HK-2 (cell line): ENCODE data around the gene PLA2G2D.

Source experiments
- DNase-seq: peaks from one replicate; pipeline ENCODE4 v3.0.0-alpha.2; 2018; ENCODE audit not compliant: unreplicated experiment

Gene PLA2G2D

DNA sequence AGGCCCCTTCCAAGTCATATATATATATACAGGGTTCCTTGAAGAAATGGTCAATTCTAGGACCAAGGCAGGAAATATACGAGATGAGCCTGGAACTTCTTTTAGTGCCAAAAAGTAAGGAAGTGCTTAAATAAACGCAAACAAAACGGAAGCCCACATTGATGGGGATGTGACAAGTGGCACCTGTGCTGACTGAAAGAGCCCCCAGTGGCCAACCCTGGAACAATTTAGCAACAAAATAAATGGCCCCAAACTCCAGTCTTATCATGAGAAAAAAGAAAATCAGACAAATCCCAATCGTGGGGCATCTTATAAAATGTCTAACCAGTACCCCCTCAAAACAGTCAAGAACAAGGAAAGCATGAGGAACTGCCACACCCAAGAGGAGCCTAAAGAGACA lies 31.7 kb downstream of the PLA2G2D start:
- no peak for DNase-seq

DNA sequence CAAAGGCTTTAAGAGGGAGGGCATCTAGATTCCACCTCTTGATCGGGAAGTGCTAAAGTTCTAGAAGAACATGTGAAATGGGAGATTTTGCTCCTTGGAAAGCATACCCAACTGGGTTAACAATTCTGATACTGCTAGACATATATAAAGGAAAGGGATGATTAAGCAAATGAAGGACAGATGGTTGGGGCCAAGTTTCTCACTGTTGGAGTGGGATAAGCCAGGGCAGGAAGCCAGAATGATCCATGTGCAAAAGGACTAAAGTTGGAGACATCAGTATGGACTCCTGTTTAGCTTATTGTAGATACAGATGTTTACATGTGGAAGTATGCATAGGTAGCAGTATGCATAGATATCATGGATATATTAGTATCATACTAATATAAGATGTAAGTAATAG lies 32.5 kb downstream of the PLA2G2D start:
- no peak for DNase-seq

DNA sequence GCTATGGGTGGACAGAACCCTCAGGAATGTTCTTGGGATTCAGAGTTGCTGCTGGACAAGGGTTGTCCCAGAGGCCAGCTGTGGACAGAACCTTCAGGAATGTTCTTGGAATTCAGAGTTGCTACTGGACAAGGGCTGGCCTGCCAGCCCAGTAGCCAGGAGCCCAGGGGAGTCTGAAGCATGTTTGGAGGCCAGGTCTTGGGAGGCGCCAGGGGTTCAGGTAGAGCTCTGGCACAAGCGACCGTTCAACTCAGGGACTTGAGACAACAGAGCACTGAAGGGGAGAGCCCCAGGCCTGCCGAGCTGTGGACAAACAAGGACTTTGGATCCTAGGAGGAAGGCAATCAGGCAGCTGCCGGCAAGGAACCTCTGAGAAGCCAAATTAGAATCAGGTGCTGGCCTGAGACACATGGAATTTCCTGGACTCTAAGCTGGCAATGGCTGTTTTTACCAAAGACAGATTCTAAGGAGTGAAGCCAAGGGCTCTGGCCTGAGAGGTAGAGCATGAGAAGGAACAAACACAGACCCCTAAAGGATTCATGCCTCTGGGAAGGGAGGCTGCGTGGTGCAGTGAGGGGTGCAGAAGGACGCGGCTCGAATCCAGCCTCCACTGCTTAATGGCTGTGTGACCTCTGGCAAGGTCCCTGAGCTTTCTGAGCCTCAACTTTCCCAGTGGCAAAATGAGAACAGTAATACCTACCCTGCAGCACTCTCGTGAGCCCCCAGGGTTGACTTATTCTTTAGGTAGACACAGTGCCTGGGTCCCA lies 36.0 kb downstream of the PLA2G2D start:
- DNase-seq: no peak

DNA sequence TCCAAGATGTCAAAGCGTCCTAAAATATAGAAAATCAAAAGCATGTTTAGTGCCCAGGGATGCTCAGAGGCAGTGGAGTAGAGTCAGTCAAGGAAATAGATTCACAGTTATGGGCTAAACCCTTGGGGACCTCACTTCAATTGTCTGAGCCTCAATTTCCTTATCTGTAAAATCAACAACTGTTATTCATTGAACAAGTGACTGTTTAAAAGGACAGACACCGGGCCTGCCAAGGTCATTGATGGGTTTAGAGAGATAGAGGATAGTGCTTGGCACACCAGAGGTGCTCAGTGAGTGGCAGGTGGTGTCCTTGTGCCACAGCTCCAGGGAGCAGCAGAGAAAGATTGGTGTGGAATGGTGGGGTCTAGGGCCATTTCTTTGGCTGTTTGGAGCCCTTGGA lies 36.6 kb downstream of the PLA2G2D start:
- DNase-seq: no peak

DNA sequence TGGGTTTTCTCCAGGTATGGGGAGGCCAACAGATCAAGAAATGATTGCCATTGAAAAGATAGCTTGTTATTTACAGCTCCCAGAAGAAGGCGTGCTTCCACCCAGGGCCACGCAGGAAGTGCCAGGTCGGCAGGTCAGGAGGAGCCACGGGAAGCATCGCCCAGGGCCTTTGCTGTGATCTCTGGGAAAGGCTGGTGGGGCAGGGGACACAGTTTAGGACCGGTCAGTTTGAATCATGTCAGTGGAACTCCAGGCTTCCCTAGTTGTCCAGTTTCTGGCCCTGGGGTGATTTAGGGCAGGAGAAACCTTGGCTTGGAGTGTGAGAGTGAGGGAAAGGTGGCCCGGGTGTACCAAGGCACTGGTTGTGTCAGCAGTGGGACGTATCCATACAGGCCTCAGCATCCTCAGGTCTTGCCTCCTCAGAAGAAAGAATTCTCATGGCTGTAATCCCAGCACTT lies 38.0 kb downstream of the PLA2G2D start:
- DNase-seq: no peak

DNA sequence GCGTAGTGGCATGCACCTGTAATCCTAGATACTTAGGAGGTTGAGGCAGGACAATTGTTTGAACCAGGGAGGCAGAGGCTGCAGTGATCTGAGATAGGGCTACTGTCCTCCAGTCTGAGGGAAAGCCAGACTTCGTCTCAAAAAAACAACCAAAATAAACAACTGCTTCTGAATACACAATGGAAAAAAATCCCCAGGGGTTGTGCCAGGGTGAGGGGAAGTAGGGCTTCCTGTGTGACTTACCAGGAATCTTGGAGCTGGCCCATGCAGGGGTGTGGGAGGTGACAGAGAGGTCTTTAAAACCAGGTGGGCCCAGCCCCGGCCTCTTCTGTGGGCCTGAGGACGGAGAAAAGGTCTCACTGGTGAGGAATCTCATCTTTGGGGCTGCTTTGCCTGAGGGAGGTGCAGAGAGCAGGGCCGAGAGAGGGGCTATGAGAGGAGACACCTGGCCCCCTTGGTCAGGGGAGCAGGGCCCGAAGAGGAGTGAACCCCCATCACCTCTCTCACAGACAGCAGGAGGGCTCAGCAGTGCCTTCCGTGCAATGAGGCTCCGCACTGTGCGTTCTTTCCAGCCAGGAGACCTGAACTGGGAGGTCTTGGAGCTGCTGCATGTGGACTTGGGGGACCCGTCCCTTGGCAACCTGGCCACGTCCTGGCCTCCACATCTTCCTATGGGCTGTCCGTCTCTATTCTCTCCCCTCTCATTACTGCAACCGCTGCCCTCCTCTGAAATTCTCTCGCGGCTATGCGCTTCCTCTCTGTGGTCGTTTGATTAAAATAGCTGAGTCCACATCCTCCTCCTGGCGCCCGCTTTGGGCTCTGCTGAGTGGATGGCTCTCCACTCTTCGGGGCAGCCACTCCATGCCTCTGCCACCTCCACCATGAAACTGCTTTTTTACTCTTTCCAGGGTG lies 38.6 kb downstream of the PLA2G2D start:
- DNase-seq: no peak

DNA sequence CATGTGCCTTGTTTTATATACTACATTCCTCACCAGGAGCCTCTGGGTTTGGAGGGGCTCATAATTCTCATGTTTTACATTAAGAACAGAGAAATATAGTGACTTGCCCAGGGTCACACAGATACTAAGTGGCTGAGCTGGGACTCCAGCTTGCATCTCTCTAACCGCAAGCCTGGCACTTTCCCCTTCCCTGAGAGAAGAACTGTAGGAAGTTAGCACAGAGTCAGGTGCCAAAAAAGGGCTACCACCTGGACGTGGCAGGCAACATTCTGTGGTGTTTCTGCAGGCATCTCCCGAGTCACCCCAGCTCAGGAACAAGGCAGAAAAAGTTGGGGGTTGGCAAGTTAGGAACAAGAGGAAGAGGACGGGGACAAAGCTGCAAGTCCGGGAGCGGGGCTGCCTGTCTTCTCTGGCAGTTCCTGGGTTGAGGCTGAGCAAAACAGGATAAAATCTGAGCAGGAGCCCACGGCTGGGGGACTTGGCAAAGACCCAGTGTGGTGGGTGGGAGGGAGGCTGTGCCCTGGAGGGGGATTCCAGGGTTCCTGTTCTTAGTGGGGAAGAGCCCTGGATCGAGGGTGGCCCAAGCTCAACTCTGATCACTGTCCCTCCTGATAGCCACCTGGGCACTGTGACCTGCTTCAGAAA lies 39.6 kb downstream of the PLA2G2D start:
- no peak for DNase-seq

DNA sequence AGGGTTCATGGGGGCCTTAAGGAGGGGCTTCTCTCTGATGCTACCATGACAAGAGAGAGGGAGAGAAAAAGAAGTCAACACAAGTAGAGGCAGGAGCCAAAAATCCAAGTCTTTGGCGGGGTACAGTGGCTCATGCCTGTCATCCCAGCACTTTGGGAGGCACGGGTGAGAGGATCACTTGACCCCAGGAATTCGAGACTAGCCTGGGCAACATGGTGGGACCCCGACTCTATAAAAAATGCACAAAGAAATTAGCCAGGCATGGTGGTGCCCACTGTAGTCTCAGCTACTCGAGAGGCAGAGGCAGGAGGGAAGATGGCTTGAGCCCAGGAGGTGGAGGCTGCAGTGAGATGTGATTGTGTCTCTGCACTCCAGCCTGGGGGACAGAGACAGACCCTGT lies 40.6 kb downstream of the PLA2G2D start:
- no peak for DNase-seq

DNA sequence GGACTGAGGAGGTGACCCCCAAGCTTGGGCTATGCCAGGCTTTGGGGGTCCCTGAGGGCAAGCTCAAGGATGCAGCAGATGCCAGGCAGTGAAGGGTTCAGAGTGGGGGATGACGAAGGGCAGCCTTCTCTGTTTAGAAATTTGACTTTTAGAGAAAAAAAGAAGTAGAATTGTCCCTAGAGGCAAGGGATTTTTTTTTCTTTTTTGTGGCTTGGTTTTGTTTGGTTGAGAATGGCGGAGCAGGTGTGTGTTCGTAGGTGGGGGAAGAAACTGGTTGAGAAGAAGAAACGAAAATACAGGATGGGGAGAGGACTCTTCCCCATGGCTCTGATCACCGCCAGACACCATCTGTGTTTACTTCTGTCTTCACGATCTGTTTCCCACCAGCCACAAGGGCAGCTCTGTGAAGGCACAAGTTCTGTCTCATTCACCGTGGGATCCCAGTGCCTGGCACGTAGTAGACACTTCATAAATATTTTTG lies 41.1 kb downstream of the PLA2G2D start:
- DNase-seq: no peak

DNA sequence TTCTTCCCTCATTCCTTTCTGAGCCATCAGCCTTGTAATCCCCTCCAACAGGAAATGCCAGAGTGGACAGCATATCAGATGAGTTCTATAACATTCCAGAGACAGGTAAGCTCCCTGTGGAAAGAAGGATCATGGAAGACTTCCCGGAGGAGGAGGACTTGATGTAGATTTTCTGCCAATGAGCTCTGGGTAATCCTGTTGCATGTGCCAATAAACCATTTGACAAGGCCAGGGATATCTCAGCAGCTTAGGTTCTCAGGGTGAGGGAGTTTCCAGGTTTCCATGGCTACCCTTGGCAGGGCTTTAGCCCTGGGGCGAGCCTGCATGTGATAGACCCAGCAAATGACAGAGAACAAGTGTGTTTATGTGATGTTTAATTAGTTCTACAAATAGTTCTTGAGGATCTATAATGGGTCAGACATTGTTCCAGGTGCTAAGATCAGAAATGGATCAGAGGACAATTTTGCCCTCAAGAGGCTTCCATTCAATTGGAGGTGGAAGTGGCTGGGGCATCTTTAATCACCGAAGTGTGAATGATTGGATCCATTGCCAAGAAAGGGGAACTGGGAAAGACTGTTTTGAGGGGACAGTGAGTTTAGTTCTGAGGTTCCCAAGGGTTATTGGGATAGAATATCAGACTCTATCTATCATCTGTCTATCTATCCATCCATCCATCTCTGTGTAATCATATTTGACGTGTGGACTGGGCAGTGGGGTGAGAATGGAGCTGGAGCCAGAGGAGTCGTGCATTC lies 42.5 kb downstream of the PLA2G2D start:
- no peak for DNase-seq

DNA sequence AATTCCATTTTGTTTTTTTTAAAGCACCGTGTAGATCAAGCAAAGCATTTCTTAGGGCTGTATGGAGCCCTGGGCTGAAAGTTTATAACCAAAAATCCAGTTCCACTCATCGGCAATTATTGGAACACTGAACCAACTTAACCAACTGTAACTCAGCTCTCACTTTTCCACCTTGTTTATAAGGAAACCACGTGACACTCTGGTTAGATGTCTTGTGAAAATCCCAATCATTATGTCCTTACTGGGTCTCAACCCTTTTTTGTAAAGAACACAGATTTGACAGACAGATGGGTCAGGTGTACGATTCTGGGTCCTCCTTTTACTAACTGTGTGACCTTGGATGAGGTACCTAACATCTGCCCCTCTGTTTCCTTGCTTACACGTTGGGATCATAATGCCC lies 43.1 kb downstream of the PLA2G2D start:
- no peak for DNase-seq

DNA sequence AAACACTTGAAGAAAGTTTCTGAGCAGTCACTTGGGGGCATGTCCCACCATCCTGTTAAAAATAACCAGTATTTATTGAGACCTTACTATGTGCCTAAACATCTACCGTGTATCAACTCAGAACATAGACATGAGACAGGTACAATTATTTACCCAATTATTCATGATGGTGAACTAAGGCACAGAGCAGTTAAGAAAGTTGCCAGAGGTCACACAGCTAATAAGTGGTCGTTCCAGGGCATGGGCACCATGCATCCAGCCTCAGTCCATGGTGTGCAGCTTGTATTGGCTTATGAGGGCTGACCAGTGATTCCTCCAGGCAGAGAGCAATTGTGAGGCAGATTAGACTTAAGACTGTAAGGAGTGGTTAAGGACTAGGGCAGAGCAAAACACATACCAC lies 44.0 kb downstream of the PLA2G2D start:
- DNase-seq: no peak

DNA sequence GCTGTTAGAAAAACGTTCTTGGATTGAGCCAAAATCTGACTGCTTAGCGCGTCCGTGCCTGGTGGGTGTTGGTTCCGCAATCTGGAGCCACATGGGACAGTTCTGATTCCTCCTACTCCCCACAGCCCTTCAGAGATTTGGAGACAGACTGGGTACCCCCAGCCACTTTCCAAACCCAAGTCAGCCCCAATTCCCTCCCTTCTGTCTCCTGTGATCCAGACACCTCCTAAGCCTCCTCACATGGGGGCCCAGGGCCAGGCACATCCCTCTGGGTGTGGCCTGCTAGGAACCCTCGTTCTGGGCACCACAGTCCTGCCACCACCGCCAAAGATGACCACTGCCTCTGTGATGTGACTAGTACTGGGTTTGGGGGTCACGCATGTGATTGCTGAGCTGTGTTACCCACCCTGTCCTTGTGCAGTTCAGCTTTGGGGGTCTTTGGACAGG lies 44.6 kb downstream of the PLA2G2D start:
- DNase-seq: no peak

DNA sequence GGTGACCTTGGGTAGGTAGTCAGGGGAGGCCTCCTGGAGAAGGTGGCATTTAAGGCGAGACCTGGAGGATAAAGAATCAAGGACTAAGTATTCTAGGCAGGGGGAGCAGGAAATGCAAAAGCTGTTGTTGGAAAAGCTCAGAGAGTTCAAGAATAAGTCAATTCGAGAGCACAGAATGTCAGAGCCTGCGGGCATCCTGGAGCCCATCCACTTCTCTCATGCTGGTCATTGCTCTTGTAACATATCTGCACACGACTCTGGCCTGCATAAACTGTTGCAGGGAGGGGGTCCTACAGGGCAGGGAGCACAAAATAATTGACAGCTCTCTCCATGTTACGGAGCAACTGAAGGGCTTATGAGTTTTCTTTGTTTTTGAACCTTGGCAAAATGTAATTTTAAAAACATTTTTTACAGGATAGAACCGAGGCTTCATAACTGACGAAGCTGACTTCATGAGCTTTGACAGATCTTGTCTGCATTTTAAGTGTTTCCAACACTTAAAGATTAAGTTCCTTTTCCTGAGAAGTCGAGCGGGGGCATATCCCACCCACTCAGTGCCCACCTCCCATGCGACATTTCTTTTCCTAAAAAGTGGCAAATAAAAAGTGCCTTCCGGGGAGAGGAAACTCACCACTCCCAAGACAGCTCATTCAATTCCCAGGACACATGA lies 45.1 kb downstream of the PLA2G2D start:
- DNase-seq: no peak

DNA sequence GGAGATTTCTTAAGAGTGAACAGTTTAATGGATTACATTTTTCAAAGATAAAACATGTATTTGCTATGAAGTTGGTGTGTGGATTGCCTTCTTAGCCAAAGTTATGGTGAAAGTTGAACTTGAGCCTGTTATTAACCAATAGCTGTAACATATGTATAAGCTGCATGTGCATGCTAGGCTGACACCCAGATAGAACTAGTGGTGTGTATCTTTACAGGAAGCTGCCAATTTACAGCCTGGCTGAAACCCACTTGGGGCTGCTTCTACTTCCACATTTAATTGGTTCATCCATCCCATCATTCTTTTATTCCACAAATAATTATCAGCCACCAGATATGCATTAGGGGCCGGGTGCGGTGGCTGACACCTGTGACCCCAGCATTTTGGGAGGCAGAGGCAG lies 46.1 kb downstream of the PLA2G2D start:
- no peak for DNase-seq

DNA sequence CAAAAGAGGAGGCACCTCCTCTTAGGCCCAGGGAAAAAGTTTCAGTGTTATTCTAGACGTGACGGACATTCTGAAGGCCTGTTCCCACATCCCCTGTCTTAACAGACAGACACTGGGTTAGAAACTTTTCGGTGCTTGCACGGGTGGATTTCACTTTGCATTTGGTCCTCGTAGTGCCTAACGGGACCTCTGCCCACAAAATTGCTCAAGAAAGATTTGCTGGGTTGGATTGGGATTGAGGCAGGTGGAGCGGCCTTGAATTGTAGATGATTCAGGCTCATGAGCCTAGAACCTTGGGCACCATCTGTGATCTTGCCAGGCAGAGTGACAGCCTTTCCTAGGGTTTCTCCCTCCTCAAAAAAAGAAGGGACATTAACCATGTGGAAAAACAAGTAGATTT lies 46.6 kb downstream of the PLA2G2D start:
- DNase-seq: no peak

DNA sequence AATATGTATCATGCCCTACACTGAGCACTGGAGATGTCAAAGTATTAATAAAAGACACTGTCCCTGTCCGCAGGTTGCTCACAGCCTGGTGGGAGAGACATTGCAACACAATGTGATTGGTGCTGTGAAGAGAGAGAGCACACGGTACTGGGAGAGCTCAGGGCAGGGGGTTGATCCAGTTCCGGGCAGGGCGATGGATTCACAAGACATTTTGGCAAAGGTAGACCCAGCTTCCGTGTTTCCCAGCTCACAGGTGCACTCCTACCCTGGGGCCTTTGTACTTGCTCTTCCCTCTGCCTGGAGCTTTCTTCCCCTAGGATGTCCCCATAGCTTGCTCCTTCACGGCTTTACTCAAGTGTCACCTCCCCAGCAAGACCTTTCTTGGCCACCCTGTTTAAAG lies 47.9 kb downstream of the PLA2G2D start:
- no peak for DNase-seq

DNA sequence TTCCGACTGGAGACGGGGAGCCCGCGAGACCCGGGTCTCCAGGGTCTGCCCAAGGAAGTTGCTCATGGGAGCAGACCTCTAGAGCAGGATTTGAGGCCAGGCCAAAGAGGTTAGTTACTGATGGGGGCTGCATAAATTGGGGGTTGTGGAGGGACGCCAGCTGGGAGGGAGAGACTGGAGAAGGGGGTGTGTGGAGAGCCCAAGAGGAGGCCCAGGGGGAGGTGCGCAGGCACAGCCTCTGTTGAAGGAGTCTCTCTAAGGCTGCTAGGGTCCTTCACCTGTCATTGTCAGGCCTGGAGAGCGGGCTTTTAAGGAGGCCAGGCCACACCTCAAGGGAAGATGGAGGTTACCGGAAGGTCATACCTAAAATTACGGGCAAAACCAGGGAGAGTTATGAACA lies 49.0 kb downstream of the PLA2G2D start:
- no peak for DNase-seq

DNA sequence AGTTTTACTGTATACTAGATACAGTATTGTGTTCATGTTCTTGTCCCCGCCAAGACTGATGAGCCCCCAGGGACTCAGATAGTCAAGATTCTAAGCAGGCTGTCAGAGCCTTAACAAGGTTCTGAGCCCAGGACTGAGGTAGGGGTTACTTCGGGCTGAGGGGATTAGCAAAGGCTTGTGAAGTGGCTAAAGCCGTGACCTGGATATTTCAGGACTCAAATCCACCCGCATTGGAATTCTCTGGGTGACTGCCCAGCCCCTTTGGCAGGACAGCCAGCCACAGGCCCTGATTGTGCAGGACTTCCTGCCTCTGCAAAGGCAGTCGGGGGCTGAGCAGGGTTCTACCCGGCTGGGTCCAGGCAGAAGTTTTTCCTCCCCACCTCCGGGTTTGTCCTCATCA lies 49.5 kb downstream of the PLA2G2D start, which contains the start of gene PLA2G5:
PLA2G5 (plus strand) TSS at position 321 of the 400 bp plus-strand sequence. CDS start 14,637 bp downstream, outside the sequence.
- DNase-seq: no peak

DNA sequence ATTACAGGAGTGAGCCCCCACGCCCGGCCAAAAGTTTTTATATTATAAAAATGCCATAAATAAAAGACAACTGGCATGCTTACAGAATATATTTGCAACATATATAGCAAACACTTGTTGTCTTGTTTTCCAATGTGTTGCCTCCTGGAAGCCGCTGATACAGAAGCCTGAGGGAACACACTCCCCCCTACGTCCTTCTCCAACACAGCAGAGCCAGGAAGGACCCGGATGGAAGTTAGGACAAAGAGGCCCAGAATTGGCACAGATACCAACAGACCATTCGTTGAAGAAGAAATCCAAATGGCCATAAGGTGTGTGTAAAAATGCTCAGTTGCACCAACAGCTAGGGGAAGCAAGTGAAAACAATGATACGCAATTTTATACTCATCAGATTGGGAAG lies 50.6 kb downstream of the PLA2G2D start:
- no peak for DNase-seq

DNA sequence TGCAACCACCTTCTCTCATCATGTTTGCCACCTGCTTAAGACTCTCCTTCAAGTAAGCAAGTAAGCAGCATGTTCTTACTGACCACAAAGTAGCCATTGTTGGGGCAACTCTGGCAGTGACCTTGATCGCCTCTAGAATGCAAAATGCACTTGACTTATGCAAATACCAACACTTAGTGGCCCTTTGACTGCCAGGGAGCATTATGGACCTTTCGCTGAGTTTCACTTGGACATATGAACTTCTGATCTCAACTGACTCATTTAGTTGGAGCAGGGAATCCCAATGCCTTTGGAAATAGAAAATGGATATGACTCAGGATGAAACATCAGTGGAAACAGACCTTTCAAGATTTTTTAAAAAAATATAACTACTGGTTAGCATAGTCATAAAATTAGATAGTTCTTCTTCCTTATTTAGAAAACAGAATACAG lies 55.5 kb downstream of the PLA2G2D start:
- no peak for DNase-seq
